HL-60/S4 treated with retinoic acid at 250 ng/mL for 4 days and 3 days (cell line): ENCODE data around the gene PM20D1.
"Not testable (repeated sequence)": the region's sequence is repeated elsewhere in the genome, so short reads cannot be mapped to it uniquely, and the experiment has no call there.

ENCODE experiments used
- in situ Hi-C: fragments of 300-500 bp; cut with MboI; formaldehyde crosslinking; loops from 2 replicates; pipeline ENCODE4 v1.7.0; 2022; ENCODE audit warnings: low sequenced_read_pairs

PM20D1 gene

GRCh38 chr1:205849619-205850355 lies at the start of gene PM20D1:
Gene PM20D1, minus strand, starts transcription at chr1:205850132. Its CDS starts 60 bp downstream, at chr1:205850072.
- in situ Hi-C loops, result no loop called here

- in situ Hi-C loops, result no loop called here
These were observed 46.4 kb upstream of the PM20D1 start for GRCh38 chr1:205896351-205896750.

GRCh38 chr1:205894119-205894518 lies 44.2 kb upstream of the PM20D1 start:
- in situ Hi-C loops, result not testable (repeated sequence)

- in situ Hi-C loops, result not testable (repeated sequence)
These were observed 42.2 kb upstream of the PM20D1 start for GRCh38 chr1:205892175-205892574.

- in situ Hi-C loops, result not testable (repeated sequence)
These were observed 41.5 kb upstream of the PM20D1 start for GRCh38 chr1:205891481-205891880.

- in situ Hi-C loops, result not testable (repeated sequence)
These were observed 40.7 kb upstream of the PM20D1 start for GRCh38 chr1:205890631-205891030.

- in situ Hi-C loops, result not testable (repeated sequence)
These were observed 39.8 kb upstream of the PM20D1 start for GRCh38 chr1:205889706-205890105.

GRCh38 chr1:205889006-205889405 lies 39.1 kb upstream of the PM20D1 start:
- in situ Hi-C loops, result not testable (repeated sequence)

GRCh38 chr1:205883792-205884191 lies 33.9 kb upstream of the PM20D1 start:
- in situ Hi-C loops, result no loop called here

GRCh38 chr1:205880923-205881322 lies 31.0 kb upstream of the PM20D1 start:
- in situ Hi-C loops, result no loop called here

GRCh38 chr1:205879974-205880373 lies 30.0 kb upstream of the PM20D1 start:
- in situ Hi-C loops, result no loop called here

GRCh38 chr1:205878026-205878425 lies 28.1 kb upstream of the PM20D1 start:
- in situ Hi-C loops, result no loop called here

- in situ Hi-C loops, result not testable (repeated sequence)
These were observed 23.2 kb upstream of the PM20D1 start for GRCh38 chr1:205873148-205873547.

GRCh38 chr1:205870236-205870635 lies 20.3 kb upstream of the PM20D1 start:
- in situ Hi-C loops, result no loop called here

GRCh38 chr1:205861540-205861939 lies 11.6 kb upstream of the PM20D1 start:
- in situ Hi-C loops, result no loop called here

- in situ Hi-C loops, result no loop called here
These were observed 8.4 kb upstream of the PM20D1 start for GRCh38 chr1:205858141-205858961.

- in situ Hi-C loops, result not testable (repeated sequence)
These were observed 7.6 kb upstream of the PM20D1 start for GRCh38 chr1:205857501-205857900.

GRCh38 chr1:205856433-205856832 lies 6.5 kb upstream of the PM20D1 start:
- in situ Hi-C loops, result no loop called here

- in situ Hi-C loops, result no loop called here
These were observed 3.0 kb upstream of the PM20D1 start for GRCh38 chr1:205852969-205853368.

- in situ Hi-C loops, result no loop called here
These were observed 2.1 kb upstream of the PM20D1 start for GRCh38 chr1:205851993-205852392.

- in situ Hi-C loops, result no loop called here
These were observed 6.7 kb downstream of the PM20D1 start for GRCh38 chr1:205843036-205843859.
